Caki2 (cell line): ENCODE data around the gene GPM6B. TPM values are rescaled to one million over a fixed set of nuclear protein-coding genes. Genes with fewer than 3 reads are reported as not detected.

ENCODE experiments used
- DNase-seq: peaks from one replicate; pipeline ENCODE4 v3.0.0-alpha.2; 2015; ENCODE audit warnings: low read depth
- in situ Hi-C: cut with HindIII; loops from 2 replicates; pipeline ENCODE4 v1.10.0; 2016; ENCODE audit warnings: low sequenced_read_pairs, low pct_unique_long_range_greater_than_20kb, mixed read lengths
- total RNA-seq: library from RNA; depleted of rRNA; stranded (reverse); fragments of >200 nt; shearing (Covaris generic); gene quantifications from 2 replicates; pipeline ENCODE4 v1.2.3, GENCODE V29; 2014; ENCODE audit warnings: low replicate concordance

GPM6B gene
- total RNA-seq, 1 experiment from 2014 or later, result not detected

DNA sequence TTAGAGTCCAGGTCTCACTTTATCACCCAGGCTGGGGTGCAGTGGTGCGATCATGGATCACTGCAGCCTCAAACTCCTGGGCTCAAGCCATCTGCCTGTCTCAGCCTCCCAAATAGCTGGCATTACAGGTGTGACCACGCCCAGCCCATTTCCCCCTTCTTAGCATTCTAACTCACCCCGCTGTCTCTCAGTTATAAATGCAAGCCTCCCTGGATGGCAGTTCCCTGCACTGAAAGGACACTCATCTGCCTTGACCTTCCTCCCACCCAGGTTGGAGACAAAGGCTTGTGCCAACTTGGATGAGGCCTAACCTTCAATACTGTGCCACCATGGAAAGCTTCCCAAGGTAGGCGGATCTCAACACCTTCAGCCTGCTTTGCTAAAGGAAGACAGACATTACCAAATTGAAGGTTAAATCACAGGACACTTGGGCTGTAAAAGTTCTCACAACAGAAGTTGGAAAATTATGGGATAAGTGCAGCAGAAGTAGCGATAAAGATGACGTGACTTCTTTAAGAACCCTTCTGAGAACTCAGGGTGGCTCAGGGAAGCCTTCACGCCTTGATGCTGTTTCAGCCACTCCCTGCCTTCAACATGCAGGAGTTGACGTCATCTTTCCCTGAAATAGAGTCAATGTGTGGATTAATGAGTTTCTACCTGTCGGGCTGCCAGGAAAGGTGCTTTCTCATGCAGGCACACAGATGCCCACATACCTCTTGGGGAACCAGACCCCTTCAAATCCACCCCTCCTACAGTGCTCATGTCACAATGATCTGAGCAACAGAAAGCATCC is 10.6 kb upstream of the GPM6B start:
- in situ Hi-C loops, result no loop called here
- DNase-seq, result no peak

DNA sequence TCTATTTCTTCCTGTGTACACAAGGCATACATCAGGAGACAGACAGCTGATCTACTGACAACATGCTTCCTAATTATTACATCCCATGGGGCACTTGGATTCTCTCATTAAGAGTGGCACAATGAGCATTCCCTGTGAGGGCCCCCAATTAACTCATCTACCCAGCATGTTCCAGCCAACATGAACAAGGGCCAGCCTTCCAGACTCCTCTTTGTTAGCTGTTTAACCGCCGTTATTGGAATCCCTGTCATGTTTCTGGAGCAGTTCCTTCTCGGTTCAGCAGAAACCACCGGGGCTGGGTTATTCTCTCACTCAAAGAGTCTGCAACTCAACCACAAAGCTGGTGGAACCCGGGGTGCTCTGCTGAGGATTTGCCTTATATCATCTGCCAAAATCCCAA is 9.9 kb upstream of the GPM6B start:
- in situ Hi-C loops, result no loop called here
- no peak for DNase-seq

DNA sequence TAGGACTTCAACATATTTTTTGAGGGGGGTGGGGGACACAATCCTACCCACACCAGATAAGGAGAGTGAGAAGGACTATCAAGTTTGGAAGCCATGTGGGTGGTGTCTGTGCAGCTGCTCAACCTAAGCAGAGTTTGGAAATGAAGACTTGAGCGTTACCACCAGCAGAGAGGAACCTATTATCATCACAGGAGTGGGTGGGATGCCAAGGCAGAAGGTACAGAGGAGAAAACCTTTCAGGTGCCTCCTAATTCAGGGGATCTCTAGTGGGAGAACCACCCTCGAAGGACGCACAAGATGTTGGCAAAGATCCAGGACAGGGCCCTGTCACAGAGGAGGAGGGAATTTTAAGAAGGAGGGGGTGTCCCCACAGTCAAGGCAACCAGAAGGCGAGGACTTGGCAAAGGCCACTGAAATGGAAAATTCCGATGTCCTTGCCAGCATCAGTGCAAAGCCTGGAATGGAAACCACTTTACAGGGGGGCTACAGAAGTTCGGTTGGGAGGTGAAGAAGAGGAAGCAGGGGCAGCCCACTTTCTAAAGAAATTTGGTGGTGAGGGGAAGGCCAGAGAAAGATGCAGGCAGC is 8.4 kb upstream of the GPM6B start:
- in situ Hi-C loops, result no loop called here
- no peak for DNase-seq

DNA sequence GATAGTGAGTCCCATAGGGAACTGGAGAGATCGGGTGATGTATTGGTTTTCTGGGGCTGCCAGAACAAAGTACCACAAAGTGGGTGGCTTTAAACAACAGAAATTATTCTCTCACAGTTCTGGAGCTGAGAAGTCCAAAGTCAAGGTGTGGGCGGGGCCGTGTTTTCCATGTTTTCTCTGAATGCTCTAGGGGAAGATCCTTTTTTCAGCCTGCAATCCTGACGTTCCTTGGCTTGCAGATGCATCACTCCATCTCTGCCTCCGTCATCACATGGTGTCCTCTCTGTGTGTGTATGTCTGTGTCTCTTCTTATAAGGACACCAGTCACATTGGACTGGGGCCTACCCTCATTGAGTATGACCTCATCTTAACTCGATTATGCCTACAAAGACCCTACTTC is 7.9 kb upstream of the GPM6B start:
- no peak for DNase-seq
- in situ Hi-C loops, result no loop called here

DNA sequence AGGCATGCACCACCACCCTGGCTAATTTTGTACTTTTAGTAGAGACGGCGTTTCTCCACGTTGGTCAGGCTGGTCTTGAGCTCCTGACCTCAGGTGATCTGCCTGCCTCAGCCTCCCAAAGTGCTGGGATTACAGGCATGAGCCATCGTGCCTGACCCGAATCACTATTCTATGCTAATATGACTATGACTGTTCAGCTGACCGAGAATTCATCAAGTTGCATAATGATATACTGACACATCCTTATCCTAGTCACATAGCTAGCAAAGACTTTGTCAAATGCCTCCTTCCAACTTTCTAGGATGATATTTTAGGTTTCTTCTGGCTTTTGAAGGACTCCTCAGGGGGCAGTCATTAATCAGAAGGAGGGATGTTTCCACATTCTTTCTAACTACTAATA is 4.8 kb upstream of the GPM6B start:
- no peak for DNase-seq
- in situ Hi-C loops, result no loop called here

DNA sequence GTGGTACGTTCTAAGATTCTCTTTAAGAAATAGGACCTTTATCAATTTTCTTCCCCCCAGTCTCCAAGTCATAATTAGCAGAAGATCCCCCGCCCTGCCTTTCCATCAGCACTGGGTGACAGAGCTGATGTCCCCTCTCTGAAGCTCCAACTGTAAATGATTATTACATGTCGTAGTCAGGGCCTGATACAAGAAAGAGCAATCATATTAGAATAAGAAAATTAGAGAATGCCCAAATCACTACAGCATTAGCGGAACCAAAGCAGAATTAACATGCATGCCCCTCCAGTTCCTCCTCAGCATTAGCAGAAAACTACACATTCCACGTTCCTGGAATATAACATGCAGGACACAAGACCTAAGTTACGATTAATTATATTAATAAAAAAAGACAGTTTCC is 717 bp downstream of the GPM6B start:
- DNase-seq, result no peak
- in situ Hi-C loops, result no loop called here

DNA sequence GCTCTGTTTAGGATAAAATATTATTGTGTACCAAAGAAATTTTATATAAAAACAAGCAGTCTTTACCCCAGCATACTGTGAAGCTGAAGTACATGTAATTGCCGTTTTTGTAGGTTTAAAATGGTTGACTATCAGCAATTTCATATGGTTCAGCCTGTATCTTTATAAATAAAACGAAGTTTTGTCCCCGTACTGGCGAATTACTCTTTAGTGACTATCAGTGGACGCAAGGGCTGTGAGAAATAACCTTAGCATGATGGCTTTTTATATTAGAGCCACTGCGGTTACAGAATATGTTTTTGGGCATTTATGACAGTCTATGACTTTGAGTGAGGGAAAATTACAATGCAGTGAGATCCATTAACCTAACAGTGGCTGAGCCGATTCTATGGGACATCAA is 1.2 kb downstream of the GPM6B start:
- in situ Hi-C loops, result no loop called here
- no peak for DNase-seq

DNA sequence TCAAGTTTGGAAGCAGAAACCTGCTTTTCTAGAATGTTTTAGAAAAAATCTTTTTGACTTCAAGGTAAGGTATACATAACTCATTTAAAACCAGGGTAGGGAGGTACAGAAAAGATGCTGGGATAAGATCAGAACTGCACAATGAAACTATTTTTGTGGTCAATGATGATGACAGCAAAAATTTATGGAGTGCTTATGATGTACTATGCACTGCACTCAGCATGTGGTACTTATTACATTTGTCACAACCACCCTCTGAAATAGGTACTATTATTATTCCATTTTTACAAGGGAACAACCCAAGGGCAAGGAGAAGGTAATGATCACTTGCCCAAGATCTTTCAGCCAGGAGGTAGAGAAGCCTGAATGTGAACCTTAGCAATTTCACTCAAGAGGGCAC is 8.0 kb downstream of the GPM6B start:
- in situ Hi-C loops, result no loop called here
- no peak for DNase-seq

DNA sequence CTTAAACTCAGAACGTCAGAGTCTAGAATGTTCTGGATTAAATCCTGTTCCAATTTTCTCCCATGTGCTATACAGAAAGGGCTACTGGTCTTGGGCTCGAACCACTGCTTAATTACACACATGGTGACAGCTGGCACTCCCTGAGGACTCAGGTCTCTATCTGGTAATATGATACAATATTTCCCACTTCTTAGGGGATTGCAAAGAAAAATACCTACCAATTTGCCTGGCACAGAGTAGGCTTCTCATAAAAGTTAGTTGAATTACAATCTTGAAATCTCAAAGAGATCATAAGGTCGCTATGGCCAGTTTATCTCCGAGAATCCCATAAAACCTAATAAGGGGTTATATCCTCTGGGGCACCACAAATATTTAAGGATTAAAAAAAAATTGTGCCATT is 8.6 kb downstream of the GPM6B start:
- in situ Hi-C loops, result no loop called here
- no peak for DNase-seq

DNA sequence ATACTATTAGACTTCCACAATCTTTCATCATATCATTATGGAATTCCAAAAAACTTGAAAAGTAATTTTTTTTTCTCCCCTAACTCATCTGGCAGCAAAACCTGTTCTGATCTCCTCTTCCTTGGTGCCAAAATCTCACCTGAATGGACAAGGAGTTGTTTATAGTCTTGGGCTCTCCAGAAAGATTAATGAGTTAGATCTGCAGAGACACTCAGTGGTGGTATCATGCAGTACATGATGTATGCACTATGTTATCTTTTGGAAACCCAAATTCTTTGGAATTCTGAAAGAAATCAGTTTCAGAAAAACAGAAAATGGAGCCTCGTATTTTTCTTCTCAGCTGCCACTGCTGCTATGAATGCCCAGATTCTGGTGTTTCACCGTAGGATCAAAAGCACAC is 11.7 kb downstream of the GPM6B start:
- in situ Hi-C loops, result no loop called here
- no peak for DNase-seq

DNA sequence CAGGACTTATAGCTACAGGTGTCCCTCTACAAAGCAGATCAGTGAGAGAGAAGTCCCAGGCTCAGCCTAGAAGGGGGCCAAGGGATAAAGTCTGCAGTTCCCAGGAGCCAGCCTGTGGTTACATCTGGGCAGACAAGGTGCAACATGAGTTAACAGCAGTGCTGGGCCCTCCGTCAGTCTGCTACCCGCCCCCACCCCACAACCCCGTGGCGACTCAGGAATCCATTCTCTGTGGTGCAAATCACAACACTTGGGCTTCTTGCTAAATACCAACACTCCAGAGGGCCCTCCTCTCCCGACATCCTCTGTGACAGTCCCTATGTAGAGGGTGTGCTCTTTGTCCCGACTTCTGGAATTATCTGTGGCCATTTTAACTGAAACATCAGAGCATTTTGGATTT is 13.8 kb downstream of the GPM6B start:
- no peak for DNase-seq
- in situ Hi-C loops, result no loop called here

DNA sequence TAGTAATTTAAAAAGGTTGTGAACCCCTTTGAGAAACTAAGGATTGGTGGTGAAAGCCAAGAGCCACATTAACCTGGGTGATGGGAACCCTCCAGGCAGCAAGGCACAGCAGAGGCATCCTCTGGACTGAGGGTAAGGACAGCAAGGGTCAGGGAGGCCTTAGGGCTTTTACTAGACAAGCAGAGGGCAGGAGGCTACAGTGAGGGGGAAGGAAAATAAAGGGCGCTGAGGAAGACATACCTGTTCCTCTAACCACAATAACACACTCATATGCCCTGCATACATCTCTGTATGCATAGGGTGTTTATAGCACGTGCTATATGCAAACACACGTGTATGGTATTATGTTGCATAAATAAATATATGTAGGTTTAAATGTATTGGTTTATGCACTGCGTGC is 18.7 kb downstream of the GPM6B start:
- in situ Hi-C loops, result no loop called here
- DNase-seq, result no peak

DNA sequence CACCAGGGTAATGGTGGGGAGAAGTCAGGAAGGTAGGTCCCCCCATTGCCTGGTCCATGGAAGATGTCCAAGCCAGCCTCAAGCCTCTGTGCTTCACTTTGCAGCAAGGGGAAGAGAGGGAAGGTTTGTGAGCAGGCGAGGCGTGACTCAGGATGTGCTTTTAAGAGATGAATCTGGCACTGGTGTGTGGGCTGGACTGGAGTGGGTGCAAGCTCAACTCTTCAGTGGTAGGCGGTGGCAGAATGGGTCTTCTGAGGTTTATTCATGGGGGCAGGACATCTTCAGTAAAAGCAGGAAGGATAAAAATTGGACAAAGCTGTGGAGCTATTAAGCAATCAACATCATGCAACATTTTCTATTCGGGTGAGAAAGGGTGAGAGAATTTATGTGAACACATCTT is 19.4 kb downstream of the GPM6B start:
- DNase-seq, result no peak
- in situ Hi-C loops, result no loop called here

DNA sequence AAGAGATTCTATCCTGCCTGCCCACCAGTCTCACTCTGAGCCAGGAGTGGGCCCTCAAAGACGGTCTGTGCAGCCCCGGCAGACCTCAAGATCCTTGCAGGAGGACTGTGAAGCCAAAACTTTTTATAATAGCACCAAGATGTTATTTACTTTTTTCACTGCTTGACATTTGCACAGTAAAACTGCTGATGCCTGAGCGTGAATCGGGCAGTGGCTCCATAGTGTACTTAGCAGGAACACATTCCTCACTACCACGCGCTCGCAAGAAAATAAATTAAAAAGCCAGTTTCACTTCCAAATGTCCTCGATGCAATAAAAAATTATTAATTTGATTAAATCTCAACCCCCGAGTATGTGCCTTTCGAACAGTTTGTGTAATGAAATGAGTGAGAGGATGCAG is 22.5 kb downstream of the GPM6B start:
- in situ Hi-C loops, result no loop called here

DNA sequence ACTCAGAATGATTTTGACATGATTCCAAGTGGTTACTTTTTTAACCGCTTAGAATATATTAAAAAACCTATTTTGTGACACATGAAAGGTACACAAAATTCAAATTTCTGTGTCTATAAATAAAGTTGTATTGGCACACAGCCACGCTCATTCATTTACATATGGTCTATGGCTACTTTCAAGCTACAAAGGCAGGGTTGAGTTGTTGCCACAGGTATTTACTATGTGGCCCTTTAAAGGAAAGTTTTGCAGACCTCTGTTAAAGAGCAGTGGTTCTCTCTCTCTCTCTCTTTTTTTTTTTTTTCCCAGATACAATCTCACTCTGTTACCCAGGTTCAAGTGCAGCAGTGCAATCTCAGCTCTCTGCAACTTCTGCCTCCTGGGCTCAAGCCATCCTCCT is 23.0 kb downstream of the GPM6B start:
- DNase-seq, result no peak

More for the DNA sequence above, 22.5 kb downstream of the GPM6B start:
- no peak for DNase-seq

DNA sequence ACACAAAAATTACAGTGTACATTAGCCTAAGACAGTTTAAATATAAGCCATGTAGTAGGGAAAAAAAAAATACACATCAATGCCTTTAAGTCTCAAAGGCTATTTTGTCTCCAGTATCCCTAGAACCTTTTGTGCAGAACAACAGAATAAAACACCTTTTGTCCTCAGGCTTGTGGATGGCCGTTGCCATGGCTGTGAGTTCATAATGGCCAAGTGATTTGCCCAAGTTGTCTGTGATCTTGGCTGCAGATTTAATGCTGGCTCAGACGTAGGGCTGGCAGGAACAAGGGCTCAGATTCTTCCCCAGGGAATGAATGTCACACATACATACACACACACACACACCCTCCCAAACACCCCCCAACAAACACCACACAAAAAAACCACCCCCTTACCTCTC is 25.3 kb downstream of the GPM6B start:
- no peak for DNase-seq
- in situ Hi-C loops, result no loop called here

More for the DNA sequence above, 23.0 kb downstream of the GPM6B start:
- in situ Hi-C loops, result no loop called here

DNA sequence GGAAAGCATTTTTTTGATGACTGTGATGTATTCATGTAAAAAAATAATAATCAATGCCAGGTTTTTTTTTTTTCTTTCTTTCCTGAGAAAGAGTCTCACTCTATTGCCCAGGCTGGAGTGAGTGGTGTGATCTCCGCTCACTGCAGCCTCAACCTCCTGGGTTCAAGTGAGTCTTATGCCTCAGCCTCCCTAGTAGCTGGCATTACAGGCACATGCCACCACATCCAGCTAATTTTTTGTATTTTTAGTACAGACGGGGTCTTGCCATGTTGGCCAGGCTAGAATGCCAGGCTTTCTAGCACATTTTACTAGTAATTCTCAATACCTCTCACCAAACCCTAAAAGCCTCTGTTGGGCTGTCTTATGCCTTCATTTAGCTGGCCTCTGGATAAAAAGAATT is 25.7 kb downstream of the GPM6B start:
- DNase-seq, result no peak
- in situ Hi-C loops, result no loop called here

DNA sequence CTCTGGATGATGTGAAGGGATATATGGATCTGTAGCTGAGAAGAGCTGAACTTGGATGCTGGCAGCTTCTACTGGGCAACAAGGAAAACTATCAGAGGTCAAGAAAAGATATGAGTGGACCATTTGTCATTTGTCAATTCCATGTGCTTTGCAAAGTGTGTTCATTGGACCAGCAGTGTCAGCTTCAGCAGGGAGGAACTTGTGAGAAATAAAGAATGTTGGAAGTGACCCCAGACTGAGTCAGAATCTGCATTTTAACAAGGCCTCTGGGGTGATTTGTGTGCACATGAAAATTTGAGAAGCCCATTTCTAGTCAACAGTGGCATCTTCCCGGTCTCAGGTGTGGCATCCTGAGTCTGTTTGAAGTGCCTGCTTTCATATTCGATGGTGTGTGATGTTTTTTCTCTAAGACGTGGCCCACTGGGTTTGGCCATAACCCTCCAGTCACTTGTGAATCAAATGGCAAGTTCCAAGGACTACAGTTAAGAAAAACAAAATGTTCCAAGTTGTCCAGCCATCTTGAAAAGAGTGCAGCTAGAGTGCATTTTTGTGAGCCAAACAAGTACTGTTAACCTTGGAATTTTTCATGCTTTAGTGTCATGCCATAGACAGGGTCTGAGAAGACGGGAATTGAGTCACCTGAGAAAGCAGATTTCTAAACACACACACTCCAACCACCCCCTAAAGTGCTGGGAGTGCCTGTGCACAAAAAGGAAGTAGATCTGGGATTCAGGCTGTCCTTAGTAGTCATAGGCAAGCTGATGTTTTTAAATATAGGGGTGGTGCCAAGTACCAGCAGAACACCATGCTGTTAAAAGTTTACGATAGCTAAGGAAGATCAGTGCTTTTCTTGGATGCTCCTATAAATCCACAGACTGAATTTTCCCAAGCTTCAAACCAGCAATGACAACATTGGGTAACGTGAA is 26.4 kb downstream of the GPM6B start:
- in situ Hi-C loops, result no loop called here
- DNase-seq, result no peak

DNA sequence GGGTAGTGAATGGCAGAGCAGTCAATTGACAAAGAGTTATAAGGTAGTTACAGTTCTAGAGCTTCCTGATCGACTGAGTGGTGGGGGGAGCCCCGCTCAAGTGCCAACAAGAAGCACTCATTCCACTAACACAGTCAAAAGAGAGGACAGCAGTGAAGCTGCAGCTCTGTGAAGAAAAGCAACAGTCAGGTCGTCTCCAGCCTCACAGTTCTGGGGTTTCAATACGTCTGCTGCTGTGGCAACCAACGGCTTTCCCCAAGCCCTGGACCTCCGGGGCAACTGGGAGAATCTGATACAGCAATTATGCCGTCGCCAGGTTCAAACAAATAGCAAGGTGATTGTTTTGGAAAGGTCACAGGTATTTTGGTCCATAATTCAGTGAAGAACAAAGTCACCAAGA is 30.8 kb downstream of the GPM6B start:
- in situ Hi-C loops, result no loop called here
- DNase-seq, result no peak
